GM19397 (cell line): ENCODE data around the gene OSBPL3.

Experiments
- ATAC-seq: cut with Tn5 transposase; IDR thresholded peaks from one replicate; pipeline ENCODE4 v1.9.1; 2021; ENCODE audit warnings: mild to moderate bottlenecking, moderate library complexity; ENCODE audit not compliant: unreplicated experiment

The OSBPL3 gene

DNA sequence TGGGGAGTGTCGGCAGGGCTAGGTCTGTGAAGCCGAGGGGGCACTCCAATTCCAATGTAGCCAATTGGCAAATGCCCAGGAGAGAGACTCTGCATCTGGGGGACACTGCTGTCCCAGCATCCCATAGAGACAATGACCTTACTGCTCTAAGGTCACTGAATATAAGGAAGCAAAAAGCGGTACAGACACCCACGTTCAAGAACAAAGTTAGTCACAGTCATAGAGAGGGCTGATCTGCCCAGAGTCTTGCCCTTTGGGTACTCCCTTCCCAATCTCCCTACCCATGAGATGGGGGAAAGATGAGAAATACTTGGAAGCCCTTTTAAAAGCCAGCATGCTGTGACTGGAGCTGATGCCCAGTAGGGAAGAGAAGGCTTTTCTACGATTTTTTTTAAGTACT, 146.4 kb downstream of the OSBPL3 start:
- no peak for ATAC-seq

DNA sequence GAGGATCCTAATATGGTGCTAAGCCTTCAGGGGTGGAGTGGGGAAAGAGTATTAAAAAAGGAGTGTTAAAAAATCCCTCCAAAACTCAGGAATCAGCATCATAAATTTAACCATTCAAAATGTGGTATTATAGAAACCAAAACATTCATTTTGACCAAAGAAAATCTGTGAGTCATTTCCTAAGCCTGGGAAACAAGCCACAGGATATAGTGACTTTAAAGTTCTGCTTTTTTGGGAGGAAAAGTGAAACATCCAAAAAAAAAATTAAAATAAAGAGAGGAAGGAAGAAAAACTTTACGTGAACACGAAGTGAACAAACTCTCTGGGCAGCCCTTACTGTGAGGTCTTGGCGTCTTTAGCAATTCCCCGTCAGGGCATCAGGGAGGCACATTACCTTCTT, 148.7 kb downstream of the OSBPL3 start:
- no peak for ATAC-seq

DNA sequence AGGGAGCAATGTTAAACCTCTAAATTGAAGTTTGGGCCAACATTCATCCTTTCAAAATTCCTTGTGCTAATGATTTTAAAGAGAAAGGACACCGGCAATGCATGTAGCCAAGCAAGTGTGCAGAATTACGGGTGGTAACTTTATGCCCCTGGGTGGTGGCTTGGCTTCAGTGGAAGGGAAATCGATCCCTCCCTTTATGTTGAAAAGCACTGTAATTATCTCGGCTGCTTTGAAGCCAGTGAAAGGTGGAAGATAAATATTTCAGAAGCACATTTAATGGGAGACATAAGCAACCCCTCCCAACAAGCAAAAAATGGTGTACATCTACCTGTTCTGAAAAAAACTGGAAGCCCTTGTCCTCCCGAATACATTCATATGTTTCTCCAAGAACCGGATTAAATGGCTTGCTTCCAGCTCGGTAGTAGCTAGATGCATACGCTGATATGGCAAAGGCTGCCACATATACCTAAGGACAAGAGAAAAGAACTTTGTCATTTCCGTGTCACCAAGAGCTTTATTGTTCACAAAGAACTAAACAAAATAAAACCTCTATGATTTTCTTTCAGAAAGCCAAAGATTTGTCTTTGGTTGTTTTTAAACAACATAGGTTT, 149.4 kb downstream of the OSBPL3 start:
- no peak for ATAC-seq

DNA sequence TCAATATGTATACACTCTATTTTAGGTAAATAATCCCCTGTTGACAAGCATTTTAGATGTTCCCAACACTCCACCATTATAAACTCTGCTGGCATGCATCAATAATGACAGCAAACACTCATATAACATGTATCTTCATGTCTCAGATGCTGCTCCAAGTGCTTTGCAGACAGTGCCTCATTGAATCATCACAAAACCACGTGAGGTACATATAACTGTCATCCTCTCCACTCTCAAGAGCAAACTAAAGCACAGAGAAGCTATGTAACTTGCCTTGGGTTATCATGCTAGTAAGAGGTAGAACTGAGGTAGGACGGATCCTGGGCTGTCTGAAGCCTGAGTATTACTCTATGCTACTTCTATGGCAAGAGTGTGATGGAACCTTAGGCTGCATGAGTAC, 150.2 kb downstream of the OSBPL3 start:
- no peak for ATAC-seq

DNA sequence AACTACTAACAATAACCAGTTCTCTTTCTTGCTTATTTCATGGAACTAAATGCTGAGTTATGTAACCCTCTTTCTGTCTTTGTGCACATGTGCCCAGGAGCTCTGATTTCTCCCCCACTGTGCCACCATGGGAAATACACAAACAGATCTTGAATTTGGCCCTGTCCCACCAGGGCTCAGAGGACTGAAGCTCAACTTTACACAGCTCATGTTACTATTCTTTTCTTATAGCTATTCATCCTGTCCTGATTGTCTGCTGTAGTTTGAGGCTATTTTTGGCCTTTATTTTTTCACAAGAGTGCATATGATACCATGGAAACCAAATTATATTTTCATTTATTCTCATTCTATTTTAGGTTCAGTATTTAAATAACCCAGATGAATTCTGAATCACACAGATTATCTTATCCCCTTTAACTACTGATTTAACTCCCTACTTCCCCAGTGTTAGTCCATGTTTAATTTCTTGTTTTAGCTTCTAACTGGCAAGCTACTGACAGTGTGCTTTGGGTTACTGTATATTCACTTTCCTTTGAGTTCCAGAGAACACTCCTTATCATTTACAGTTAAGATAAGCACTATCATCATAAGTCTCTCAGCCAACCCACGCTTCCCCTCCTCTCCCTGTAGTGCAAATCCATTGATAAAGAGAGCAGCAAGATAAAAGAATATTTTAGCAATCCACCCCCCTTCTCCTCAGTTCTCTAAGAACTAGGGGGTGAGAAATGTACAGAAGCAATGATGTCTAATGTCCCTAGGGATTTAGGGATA, 150.9 kb downstream of the OSBPL3 start:
- no peak for ATAC-seq

DNA sequence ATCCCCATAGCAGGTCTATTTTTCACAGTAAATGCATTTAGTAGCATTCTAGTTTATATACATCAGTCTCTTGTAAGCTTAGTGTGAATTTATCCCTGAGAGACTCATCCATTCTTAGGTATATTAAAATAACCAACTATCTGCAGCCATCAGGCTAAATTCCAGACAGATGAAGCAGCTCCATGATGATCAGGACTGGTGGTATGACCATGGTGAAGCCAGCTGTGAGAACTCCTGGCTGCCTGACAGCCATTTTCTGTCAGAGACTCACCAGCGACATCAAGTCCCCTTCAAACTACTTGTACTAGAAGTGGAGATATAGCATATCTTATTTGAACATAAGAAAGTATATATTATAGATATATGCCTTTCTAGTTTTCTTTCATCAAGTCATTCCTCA, 152.4 kb downstream of the OSBPL3 start:
- ATAC-seq, result no peak

DNA sequence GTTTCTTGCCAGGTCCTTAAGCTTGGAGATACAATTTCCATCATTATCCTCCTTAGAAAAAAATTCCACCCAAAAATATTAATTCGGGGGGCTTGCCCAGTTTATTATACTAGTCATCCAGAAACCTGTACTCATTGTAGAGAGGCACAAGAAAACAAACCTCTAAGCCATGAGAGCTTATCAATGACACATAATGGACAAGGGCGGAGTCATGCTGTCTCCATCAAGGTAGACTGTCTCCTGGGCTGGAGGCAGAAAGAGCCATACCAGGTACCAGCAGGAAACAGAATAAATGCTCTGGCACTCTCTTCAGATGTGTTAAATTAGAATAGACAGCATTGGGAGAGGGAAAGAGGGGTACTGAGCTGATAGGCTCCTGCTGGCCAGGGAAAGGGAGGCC, 153.0 kb downstream of the OSBPL3 start:
- no peak for ATAC-seq

DNA sequence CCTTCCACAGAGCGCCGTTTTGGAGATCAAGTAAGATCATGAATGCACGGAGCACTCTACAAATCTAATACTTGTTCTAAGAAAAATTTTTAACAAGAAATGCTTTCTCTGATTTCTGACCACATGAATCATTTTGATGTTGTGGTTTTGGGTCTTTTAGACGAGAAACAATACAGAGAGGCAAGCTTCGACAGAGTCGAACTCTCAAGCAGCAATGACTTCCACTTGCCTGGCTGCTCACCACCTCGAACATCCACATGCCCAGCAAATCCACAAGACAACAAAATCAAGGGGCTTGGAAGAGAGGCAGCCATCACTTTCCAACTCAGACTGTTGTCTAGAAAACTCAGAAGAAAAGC, 153.3 kb downstream of the OSBPL3 start:
- no peak for ATAC-seq

DNA sequence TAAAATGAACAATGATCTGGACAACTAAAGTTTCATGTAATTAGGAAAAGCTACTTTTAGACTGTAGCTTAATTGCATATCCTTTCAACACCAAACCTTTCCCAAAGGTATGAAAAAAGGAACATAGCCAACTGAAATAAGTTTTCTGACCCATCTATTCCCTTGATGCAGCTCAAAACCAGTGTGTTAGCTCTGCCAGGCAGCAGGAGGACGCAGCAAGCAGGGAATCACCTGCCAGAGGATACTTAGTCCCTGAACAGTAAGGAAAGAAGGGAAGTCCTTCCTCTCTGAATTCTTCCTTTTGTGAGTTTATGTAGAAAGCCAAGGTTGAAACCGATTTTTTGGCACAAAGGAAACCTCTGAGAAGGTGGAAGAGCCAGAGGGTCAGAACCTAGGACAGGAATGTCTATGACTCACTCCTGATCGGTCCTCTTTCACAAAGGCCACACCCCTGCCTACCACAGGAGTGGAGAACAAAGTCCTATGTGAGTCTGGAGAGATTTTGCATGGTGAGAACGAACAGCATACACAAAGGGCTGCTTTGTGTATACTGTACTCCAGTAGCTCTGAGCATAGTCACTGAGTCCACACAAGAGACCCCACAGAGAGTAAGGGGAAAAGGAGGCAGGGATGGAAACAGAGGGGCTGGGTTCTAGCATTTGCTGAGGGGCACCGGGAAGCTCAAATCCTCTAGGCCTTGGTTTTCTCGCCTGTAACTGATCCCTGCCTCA, 153.9 kb downstream of the OSBPL3 start:
- ATAC-seq, result no peak

DNA sequence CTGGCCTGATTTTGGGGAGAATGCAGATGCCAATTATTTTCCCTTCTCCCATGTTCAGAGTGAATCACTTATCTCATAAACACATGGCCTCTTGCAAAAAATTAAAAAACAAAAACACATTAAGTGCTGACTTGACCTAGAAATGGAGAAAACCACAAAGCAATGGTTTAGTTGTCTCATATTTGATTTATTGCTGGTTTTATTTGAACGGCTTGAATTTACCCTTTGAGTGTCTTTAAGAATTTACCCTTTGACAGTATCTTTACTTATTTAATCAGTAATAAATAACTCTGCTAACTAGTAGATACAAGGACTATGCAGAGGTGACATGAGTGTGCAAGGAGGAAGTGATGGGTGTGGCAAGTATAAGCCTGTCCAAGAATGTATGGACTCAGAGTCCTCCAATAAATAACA, 154.6 kb downstream of the OSBPL3 start:
- ATAC-seq, result no peak

DNA sequence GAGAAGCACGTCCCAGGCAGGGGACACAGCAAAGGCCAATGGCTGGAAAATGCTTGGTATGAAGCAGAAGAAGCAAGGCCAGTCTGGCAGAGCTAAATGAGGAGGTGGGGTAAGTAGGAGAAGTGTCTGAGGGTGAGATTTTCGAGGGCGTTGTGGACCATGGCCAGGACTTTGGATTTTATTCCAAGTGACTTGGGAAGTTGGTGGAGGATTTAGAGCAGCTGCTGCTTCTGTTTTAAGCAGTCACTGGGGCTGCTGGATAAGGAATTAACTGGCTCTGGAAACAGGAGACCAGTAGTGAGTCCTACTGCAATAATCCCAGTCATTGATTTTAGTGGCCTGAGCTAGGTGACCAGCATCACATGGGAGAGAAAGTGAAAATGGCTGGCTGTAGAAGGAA, 155.1 kb downstream of the OSBPL3 start:
- no peak for ATAC-seq

DNA sequence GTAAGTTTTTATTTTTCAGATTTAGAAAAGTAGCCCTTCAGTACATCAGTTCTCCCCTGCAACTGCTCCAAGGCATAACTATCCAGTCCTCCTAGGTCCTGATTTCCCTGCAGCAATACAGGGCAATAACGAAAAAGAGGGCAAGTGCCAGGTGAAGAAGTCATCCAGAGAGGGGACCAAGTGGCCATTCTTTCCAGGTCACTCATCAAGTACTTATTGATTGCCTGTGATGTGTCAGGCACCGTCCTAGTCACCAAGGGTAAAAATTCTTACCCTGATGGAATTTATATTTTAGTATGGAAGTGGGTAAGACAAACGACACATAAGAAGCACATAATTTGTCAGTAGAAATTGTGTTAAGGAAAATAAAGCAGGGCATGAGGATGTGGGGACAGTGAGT, 155.6 kb downstream of the OSBPL3 start:
- ATAC-seq, result no peak

DNA sequence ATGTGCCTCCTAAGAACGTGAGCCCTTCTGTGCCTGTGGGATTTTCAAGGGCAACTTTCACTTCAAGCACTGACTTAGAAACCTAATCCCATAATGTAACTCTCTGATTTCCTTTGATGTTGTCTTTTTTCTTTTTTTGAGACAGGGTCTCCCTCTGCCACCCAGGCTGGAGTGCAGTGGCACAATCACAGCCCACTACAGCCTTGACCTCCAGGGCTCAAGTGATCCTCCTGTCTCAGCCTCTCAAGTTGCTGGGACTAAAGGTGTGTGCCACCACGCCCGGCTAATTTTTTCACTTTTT, 158.3 kb downstream of the OSBPL3 start:
- ATAC-seq, result no peak

DNA sequence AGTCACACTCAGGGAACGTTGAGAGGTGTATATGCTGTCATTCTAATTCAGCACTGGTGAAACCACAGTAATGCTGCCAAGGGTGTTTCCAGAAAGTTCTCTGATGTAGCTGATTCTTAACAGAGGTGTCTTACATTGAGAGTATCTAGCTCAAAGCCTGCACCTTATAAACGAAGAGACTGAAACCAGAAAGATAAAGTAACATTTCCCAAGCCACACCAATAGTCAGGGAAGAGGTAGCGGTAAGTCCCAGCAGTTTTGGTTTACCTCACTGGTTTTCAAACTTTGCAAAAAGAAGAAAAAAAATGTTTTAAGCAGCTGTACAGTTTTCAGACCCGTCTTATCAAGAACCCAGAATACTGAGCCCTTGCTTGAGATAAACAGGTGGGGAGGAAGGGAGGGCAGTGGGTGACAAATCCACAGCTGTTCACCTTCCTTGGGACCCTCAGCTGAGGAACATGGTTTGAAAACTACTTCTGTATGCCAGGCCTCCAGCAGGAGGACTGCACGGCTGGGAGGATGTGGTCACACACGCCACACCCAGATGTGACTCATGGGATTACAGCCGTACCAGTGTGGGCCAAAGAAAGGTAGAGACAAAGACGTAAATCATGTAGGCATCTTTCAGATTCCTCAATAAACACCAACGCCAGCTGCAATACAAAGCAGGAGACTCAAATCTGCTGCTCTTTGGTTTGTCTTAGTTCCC, 158.8 kb downstream of the OSBPL3 start:
- ATAC-seq, result peak; percentile 84

DNA sequence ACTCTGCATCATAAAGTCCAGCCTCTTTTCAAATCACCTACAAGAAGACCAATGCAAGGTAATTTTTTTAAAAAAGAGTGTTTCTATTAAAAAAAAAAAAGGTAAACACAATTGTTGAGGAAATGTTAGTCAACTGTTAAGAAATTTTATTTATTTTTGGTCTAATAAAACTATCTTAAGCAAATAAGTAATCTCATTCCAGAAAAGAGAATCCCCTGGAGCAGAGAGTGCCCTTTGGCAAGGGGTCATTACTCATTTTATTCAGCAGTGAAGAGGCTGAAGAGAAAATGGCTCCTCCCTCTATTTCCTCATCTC, 159.3 kb downstream of the OSBPL3 start:
- no peak for ATAC-seq

DNA sequence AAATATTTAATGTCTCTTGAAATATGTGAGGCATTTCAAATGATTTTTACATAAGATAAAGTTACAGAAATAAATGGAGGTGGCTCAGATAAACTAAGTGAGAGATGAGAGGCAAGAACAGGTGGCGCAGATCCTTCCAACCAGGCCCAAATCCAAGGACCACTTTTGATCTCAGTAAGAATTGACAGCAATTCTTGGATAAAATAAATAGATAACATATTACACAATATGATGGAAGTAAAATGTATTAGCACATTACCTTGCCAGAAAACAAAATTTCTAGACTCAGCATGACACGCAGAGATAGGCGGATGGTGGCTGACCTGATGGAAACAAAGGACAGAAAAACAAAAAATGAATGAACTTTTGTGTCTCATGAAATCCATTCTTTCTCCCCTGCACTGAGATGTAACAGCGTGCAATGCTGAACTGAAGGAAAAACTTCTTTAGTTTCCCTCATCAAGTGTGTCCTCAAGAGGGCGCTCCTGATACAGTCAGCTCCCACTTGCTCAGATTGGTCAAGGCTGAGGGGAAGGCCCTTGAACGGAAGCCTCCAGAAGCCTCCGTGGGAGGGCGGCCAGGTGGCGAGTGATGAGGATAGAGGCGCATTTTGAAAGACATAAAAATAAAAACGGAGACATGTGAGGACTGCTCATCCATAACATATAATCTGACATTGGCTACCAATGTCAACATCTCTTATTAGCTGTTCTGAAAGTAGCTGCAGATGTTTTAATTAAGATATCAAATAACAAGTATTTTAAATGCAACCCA, 159.9 kb downstream of the OSBPL3 start:
- ATAC-seq, result peak; percentile 54

DNA sequence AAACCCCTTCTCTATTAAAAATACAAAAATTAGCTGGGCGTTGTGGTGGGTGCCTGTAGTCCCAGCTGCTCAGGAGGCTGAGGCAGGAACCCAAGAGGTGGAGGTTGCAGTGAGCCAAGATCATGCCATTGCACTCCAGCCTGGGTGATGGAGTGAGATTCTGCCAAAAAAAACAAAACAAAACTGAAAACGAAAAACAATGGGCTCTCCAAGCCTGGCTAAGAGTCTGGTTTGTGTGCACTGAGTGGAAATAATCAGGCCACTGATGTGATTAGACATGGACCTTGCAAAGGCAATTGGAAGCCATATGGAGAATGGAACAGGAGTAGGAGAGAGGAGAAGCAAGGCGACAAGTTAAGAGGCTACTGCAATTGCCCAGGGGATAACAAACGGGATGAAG, 162.6 kb downstream of the OSBPL3 start:
- ATAC-seq, result no peak

DNA sequence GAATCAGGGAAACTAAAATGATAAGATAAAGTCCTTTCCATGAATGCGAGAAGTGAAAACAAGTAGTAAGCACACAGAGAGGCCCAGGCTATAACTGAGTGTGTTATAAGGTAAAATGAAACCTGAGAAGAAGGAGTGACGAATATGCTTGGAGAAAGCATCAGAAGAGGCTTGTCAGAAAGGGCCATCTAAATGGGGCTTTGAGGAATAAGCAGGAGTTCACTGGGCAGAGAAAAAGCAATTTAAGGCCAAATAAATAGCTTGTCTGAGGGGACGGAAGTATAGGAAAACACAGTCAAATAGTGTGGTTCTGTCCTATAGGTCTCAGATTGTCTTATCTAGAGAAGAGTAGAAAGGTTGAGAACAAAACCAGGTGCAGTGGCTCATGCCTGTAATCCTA, 163.1 kb downstream of the OSBPL3 start:
- no peak for ATAC-seq

DNA sequence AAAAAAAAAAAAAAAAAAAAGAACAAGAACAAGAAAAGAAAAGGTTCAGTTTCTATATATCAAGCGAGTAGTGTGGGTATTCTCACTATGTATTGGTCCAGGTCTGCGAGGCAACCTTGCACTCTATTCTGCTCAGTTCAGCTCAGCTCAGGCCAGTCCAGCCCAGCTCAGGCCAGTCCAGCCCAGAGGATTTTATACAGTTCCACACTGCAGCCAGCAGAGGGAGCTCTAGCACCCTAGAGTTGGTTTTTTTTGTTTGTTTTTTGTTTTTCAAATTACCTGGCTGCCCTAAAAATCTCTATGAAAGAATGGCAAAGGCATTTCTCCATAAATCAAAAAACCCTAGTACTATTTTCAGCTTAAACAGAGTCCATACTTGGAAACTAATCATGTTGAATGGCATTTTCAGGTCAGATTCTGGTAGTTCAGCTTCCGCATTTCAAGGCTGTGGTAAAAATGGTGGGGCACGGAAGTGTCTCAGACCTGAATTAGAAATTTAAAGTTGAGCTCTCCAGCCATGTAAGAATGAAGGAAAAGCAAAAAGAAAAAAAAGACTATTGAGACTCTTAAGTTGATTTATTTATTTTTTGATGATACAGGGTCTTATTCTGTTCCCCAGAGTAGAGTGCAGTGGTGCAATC, 167.6 kb downstream of the OSBPL3 start:
- ATAC-seq, result no peak

DNA sequence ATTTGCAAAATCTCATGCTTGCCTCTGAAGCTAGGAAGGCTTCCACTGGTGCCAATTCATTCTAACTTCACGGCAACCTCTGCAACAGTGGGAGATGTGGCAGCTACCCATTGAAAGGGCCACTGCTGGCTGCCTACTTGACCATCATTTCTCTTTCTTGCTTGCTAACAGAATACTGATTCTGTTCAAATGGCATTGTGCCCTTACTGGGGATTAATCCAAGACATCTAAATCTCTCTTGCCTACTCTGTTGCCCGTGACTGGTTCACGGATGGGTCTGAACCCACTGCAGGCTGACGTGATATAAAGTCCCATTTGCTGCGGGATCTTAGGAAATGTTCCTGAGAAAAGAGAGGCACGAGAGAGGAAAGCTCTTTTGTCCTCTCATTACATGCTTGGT, 171.5 kb downstream of the OSBPL3 start:
- ATAC-seq, result no peak

DNA sequence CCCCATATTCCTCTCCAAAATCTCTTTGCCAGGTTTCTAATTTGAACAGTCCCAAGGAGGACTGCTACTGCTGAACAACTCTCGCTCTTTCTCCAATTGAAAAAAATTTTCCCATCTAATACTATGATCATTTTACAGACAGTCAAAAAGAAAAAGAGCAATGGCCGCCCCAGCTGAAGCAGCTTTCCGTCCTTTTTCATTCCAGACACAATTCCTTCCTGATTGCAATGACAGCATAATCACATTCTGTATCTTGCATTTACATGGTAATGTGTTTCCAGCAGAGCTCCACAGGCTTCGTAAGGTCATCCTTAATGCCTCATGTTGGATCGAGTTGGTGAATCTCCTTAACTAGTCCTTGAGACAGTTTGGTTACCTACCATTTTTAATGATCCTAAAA, 177.7 kb downstream of the OSBPL3 start:
- no peak for ATAC-seq
